ENCODE data around the gene HPGDS. TPM values are rescaled to one million over a fixed set of nuclear protein-coding genes. Genes with fewer than 3 reads are reported as not detected.

Gene HPGDS
- total and polyA plus RNA-seq, 2 of the 13 experiments (the other 11 are each of a cell fraction or from before 2014, with no cell fraction given): not detected

DNA sequence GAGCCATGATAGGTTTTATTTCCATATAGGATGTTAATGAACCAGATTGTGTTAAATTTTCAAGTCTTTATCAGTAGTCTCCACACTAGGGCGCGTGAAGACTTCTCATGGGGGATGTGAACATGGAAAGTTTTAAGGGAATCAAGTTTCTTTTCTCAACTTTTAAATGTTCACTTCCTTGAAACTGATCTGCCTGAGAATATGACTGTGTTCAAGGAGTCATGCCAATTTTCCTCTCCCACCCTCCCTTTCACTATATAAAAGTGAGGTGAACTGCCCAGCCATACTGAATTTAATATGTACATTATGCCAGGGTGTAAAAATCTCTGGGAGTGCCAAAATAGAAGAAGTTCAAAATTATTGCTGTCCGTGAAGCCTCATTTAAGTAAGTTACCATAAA, 30.4 kb upstream of the HPGDS start (continued):
- no peak for TF ChIP-seq KDM5A (IDR thresholded peaks at IDR 0.05; ENCODE audit: borderline replicate concordance, low read length)
- no peak for TF ChIP-seq NCOR1 (IDR thresholded peaks at IDR 0.05; ENCODE audit: borderline replicate concordance, low read length)
- TF ChIP-seq RAD51 (IDR thresholded peaks at IDR 0.05; ENCODE audit: borderline replicate concordance): no peak

GRCh38 chr4:94372228-94372978, 29.8 kb upstream of the HPGDS start:
- ChIA-PET POLR2A (no interaction called here), CTCF (ENCODE audit: low intra/inter-chr PET ratio, low total read pairs) (no interaction called here)
- no peak overlapping the region for H2AFZ ChIP-seq (ENCODE audit: low read length)
- no peaks in the 10 kb centered on the region for H3K4me1 ChIP-seq (ENCODE audit: insufficient read depth, low read length)
- intact Hi-C loops (cut with micrococcal nuclease; ENCODE audit: unreplicated experiment) (no loop called here), in situ Hi-C loops (cut with HindIII; ENCODE audit: extremely low pct_ligation_motif_present, low pct_unique_long_range_greater_than_20kb) (no loop called here)
- TF ChIP-seq, protein P1, sequence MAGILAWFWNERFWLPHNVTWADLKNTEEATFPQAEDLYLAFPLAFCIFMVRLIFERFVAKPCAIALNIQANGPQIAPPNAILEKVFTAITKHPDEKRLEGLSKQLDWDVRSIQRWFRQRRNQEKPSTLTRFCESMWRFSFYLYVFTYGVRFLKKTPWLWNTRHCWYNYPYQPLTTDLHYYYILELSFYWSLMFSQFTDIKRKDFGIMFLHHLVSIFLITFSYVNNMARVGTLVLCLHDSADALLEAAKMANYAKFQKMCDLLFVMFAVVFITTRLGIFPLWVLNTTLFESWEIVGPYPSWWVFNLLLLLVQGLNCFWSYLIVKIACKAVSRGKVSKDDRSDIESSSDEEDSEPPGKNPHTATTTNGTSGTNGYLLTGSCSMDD (CRISPR knock-in tag; IDR thresholded peaks at IDR 0.05): no peak
- H3K36me3 ChIP-seq (replicated peaks in 1 of 2; ENCODE audit: control insufficient read depth in 1 of 2, insufficient read depth in 2 of 2, low read length in 2 of 2): no peaks in the 10 kb centered on the region
- H3K9ac ChIP-seq (ENCODE audit: insufficient read depth, low read depth, low read length): no peak overlapping the region
- H3K4me3 ChIP-seq (replicated peaks in 1 of 3; ENCODE audit: insufficient read depth in 1 of 3, low read depth in 2 of 3, low read length in 3 of 3): no peak overlapping the region
- H3K27me3 ChIP-seq (ENCODE audit: control insufficient read depth in 1 of 2, insufficient read depth in 2 of 2, low read length in 2 of 2): peaks cover 0 to 3% of the 10 kb centered on the region in 2 experiments; a peak in 1 of 5 replicates
- H4K20me1 ChIP-seq (ENCODE audit: insufficient read depth, low read length): no peaks in the 10 kb centered on the region
- H3K4me2 ChIP-seq (ENCODE audit: low read depth, low read length): no peak overlapping the region
- ATAC-seq (no peak), FAIRE-seq (no peak), DNase-seq (ENCODE audit: low spot score) (no peak)
- BruUV-seq (replicated peaks): no TSS peak
- H3K9me3 ChIP-seq (ENCODE audit: low read length): no peaks in the 10 kb centered on the region
- H3K79me2 ChIP-seq (ENCODE audit: insufficient read depth, low read length): no peaks in the 10 kb centered on the region
- no peak overlapping the region for H3K27ac ChIP-seq (ENCODE audit: extremely low read length, insufficient read depth, low read length)
- 32% methylated on average over 4 of the region's 4 CpGs for WGBS (ENCODE audit: low lambda C conversion rate)

- no TSS peak for BruUV-seq (replicated peaks)
- intact Hi-C loops (cut with micrococcal nuclease; ENCODE audit: unreplicated experiment) (no loop called here), in situ Hi-C loops (cut with HindIII; ENCODE audit: extremely low pct_ligation_motif_present, low pct_unique_long_range_greater_than_20kb) (no loop called here)
- ChIA-PET CTCF (ENCODE audit: low intra/inter-chr PET ratio, low total read pairs) (no interaction called here), POLR2A (no interaction called here)
- no peak for DNase-seq (ENCODE audit: low spot score)
- no peak for TF ChIP-seq ZNF839 (CRISPR knock-in tag; IDR thresholded peaks at IDR 0.05; ENCODE audit: borderline replicate concordance)
- TF ChIP-seq, protein P2, sequence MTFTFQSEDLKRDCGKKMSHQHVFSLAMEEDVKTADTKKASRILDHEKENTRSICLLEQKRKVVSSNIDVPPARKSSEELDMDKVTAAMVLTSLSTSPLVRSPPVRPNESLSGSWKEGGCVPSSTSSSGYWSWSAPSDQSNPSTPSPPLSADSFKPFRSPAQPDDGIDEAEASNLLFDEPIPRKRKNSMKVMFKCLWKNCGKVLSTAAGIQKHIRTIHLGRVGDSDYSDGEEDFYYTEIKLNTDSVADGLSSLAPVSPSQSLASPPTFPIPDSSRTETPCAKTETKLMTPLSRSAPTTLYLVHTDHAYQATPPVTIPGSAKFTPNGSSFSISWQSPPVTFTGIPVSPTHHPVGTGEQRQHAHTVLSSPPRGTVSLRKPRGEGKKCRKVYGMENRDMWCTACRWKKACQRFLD (CRISPR knock-in tag; IDR thresholded peaks at IDR 0.05; ENCODE audit: borderline replicate concordance): no peak
- no peak overlapping the region for H3K4me3 ChIP-seq (replicated peaks in 1 of 3; ENCODE audit: insufficient read depth in 1 of 3, low read depth in 2 of 3, low read length in 3 of 3)
- H3K27ac ChIP-seq (ENCODE audit: extremely low read length, insufficient read depth, low read length): no peak overlapping the region
- H3K9ac ChIP-seq (ENCODE audit: insufficient read depth, low read depth, low read length): no peak overlapping the region
- no peak overlapping the region for H2AFZ ChIP-seq (ENCODE audit: low read length)
- no peaks in the 10 kb centered on the region for H3K36me3 ChIP-seq (replicated peaks in 1 of 2; ENCODE audit: control insufficient read depth in 1 of 2, insufficient read depth in 2 of 2, low read length in 2 of 2)
- no peak for FAIRE-seq
- H4K20me1 ChIP-seq (ENCODE audit: insufficient read depth, low read length): no peaks in the 10 kb centered on the region
- H3K4me2 ChIP-seq (ENCODE audit: low read depth, low read length): no peak overlapping the region
- no peaks in the 10 kb centered on the region for H3K4me1 ChIP-seq (ENCODE audit: insufficient read depth, low read length)
- no peaks in the 10 kb centered on the region for H3K9me3 ChIP-seq (ENCODE audit: low read length)
- ATAC-seq: no peak
- H3K79me2 ChIP-seq (ENCODE audit: insufficient read depth, low read length): no peaks in the 10 kb centered on the region
- H3K27me3 ChIP-seq (ENCODE audit: control insufficient read depth in 1 of 2, insufficient read depth in 2 of 2, low read length in 2 of 2): peaks cover 0 to 3% of the 10 kb centered on the region in 2 experiments; a peak in 1 of 5 replicates
Measured at GRCh38 chr4:94371290-94371689, 28.7 kb upstream of the HPGDS start.

Data from HepG2 (cell line).